Memory B cell (primary cell): ENCODE data around the gene PRKRA.
"Not testable (repeated sequence)": the region's sequence is repeated elsewhere in the genome, so short reads cannot be mapped to it uniquely, and the experiment has no call there.

Source experiments
- ATAC-seq: fragments of 150-1000 bp; cut with Tn5 transposase; 2 replicates; pipeline ENCODE4 v1.10.0; 2021; ENCODE audit warnings: low read depth, mild to moderate bottlenecking, moderate library complexity
- DNase-seq, 2 donors: peaks; one replicate each; pipeline ENCODE4 v3.0.0; 2022; ENCODE audit warnings: low spot score in 2 of 2
- H3K27ac Mint-ChIP-seq: one replicate; pipeline ENCODE4 v1.8.0; 2022; ENCODE audit warnings: mild to moderate bottlenecking, moderate library complexity, mixed read lengths
- H3K27me3 Mint-ChIP-seq: one replicate; pipeline ENCODE4 v1.8.0; 2022; ENCODE audit warnings: mixed read lengths
- H3K36me3 Mint-ChIP-seq: one replicate; pipeline ENCODE4 v1.8.0; 2022; ENCODE audit warnings: mild to moderate bottlenecking, mixed read lengths
- H3K4me1 Mint-ChIP-seq: one replicate; pipeline ENCODE4 v1.8.0; 2022; ENCODE audit warnings: mixed read lengths
- H3K4me3 Mint-ChIP-seq: one replicate; pipeline ENCODE4 v1.8.0; 2022; ENCODE audit warnings: mild to moderate bottlenecking, moderate library complexity, mixed read lengths
- H3K9me3 Mint-ChIP-seq: one replicate; pipeline ENCODE4 v1.8.0; 2022; ENCODE audit warnings: mixed read lengths

The PRKRA gene

DNA sequence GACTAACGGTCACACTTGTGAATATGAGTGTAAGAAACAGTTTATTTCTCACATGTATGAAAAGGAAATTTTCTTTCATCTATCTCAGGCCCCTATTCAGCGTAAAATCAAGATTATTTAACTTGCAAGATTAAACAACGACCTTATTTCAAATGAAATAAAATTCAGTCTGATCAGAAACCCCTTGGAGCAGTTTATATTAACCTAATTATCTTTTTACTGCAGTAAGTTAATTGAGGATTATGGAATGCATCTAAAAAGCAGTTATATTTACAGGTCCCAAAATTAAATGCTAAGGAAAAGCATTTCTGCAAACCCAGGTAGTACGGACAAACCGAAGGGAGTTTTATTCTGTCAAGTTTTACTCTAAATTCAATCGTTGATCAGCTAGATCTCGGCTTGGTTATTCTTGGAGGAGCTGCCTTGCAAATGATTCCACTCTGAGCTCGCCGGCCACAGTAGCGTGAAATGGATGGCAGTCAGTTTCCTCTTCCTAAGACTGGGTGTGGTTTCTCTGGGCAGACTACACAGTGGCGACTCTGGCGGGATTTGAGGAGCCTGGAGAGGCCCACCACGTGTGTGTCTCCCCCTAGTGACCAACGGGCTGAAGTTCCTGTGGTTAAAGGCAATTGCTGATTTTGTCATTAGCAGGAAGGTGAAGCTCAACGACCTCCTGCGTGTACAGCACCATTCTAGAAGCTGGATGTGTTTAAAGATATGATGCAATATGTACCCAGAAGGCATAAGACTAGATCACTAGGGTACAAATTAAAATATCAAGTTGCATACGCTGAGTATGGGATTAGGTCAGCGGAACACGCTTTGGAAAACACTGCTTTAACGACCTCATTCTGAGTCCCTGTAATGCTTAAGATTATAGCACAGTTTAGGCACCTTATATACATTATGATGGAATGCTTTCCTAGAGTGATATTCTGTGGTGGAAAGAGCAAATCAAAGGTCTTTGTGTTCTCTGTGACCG is 36.4 kb downstream of the PRKRA start:
- peaks cover 14% of the 10 kb centered on the region for H3K4me1 Mint-ChIP-seq
- H3K27me3 Mint-ChIP-seq = no peaks in the 10 kb centered on the region
- H3K9me3 Mint-ChIP-seq = no peaks in the 10 kb centered on the region
- no peaks in the 10 kb centered on the region for H3K36me3 Mint-ChIP-seq
- peak overlapping the region; percentile 94 for H3K4me3 Mint-ChIP-seq
- H3K27ac Mint-ChIP-seq = peak overlapping the region; percentile 95
- DNase-seq (peak; percentile 67), ATAC-seq (peak; percentile 63)

DNA sequence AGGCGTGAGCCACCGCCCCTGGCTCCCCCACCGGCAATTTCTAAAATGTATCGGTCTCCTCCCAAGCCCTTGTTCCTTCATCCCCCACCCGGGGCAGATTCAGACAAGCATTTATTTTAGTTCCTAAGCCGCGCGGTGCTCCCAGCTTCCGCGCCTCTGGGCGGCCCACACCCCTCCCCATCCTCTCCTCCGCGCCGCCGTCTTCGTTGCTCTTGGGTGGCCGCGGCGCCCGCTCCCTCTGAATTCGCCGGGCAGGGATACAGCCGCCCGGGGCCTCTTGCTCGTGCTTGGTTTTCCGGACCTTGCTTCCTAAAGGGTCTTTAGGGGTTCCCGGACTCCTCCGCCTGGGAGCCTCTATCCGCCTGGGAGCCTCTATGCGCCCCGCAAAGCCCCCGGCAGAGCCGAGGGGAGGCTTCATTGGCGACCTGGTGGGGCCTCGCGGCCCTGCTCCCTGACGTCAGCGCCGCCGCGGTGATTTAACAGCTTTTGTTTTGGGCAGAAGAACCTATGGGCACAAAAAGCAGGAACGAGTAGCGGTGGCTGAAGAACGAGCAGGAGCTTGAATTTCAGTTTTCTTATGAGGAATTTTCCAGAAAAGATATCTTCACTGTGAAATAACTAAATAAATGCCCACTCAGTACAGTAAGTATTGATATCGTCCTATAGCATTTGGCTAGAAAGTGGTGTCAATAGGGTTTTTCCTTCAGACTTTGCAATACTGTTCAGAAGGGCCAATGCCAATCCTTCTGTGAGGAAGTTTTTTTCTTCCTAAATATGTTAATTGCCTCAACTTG is 37.3 kb downstream of the PRKRA start:
- H3K9me3 Mint-ChIP-seq = no peaks in the 10 kb centered on the region
- no peaks in the 10 kb centered on the region for H3K36me3 Mint-ChIP-seq
- H3K4me1 Mint-ChIP-seq = peaks cover 14% of the 10 kb centered on the region
- H3K27me3 Mint-ChIP-seq = no peaks in the 10 kb centered on the region
- H3K4me3 Mint-ChIP-seq = peak overlapping the region; percentile 94
- DNase-seq (peak; percentile 61 to 76), ATAC-seq (peak; percentile 84)
- peak overlapping the region; percentile 95 for H3K27ac Mint-ChIP-seq

DNA sequence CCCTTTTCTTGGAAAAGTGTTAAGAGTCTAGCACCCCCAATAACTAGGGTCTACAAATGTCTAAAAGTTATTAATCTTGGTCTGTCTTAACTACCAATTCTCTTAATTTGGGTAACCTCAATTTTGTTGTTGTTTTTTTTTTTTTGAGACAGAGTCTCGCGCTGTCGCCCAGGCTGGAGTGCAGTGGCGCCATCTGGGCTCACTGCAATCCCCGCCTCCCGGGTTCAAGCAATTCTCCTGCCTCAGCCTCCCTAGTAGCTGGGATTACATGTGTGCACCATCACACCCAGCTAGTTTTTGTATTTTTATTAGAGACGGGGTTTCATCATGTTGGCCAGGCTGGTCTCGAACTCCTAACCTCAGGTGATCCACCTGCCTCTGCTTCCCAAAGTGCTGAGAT is 38.5 kb downstream of the PRKRA start:
- not testable (repeated sequence) for ATAC-seq, H3K4me3 Mint-ChIP-seq, H3K9me3 Mint-ChIP-seq, H3K36me3 Mint-ChIP-seq, DNase-seq, H3K27me3 Mint-ChIP-seq
- Mint-ChIP-seq H3K27ac (peak overlapping the region; percentile 95), H3K4me1 (peaks cover 14% of the 10 kb centered on the region)

GRCh38 chr2:178412047-178412446 is 38.9 kb downstream of the PRKRA start:
- Mint-ChIP-seq H3K27me3 (no peaks in the 10 kb centered on the region), H3K4me3 (no peak overlapping the region), H3K4me1 (peaks cover 14% of the 10 kb centered on the region), H3K9me3 (no peaks in the 10 kb centered on the region), H3K27ac (no peak overlapping the region), H3K36me3 (no peaks in the 10 kb centered on the region)
- ATAC-seq (no peak), DNase-seq (no peak)

DNA sequence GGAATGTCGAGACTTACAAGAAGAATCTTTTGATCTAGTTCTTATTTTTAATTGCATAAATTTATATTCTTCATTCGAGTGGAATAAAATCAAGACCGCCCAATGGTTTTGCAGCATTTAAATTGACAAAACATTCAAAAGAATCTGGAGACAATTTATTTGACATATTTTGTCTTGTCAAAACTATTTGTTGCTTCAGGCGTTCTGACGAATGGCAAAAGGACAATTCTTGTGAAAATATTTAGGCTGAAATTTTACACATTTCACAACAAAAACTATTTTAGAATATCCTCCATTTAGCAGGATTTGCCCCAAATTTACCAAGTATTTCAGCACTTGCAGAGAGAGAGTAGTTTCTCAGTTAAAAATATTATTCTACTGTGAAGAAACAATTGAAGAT is 41.7 kb downstream of the PRKRA start:
- no peak for ATAC-seq
- Mint-ChIP-seq H3K27me3 (no peaks in the 10 kb centered on the region), H3K4me3 (no peak overlapping the region), H3K27ac (no peak overlapping the region), H3K9me3 (no peaks in the 10 kb centered on the region), H3K4me1 (peaks cover 8% of the 10 kb centered on the region), H3K36me3 (no peaks in the 10 kb centered on the region)
- DNase-seq = no peak

GRCh38 chr2:178404368-178404767 is 46.6 kb downstream of the PRKRA start:
- Mint-ChIP-seq H3K36me3 (no peaks in the 10 kb centered on the region), H3K4me1 (peaks cover 7% of the 10 kb centered on the region), H3K9me3 (no peaks in the 10 kb centered on the region), H3K27ac (no peak overlapping the region), H3K27me3 (no peaks in the 10 kb centered on the region), H3K4me3 (no peak overlapping the region)
- no peak for DNase-seq
- no peak for ATAC-seq

GRCh38 chr2:178403671-178404306 is 47.2 kb downstream of the PRKRA start:
- H3K27ac Mint-ChIP-seq = no peak overlapping the region
- H3K4me3 Mint-ChIP-seq = no peak overlapping the region
- H3K36me3 Mint-ChIP-seq = no peaks in the 10 kb centered on the region

GRCh38 chr2:178401994-178402437 is 49.0 kb downstream of the PRKRA start:
- H3K27ac Mint-ChIP-seq = no peak overlapping the region
- H3K4me3 Mint-ChIP-seq = no peak overlapping the region
- peaks cover 7% of the 10 kb centered on the region for H3K4me1 Mint-ChIP-seq
- H3K27me3 Mint-ChIP-seq = no peaks in the 10 kb centered on the region
- no peaks in the 10 kb centered on the region for H3K36me3 Mint-ChIP-seq
- DNase-seq (no peak), ATAC-seq (no peak)
- no peaks in the 10 kb centered on the region for H3K9me3 Mint-ChIP-seq

More at GRCh38 chr2:178403671-178404306, 47.2 kb downstream of the PRKRA start:
- H3K4me1 Mint-ChIP-seq = peaks cover 7% of the 10 kb centered on the region
- DNase-seq = no peak
- H3K27me3 Mint-ChIP-seq = no peaks in the 10 kb centered on the region
- ATAC-seq = no peak
- H3K9me3 Mint-ChIP-seq = no peaks in the 10 kb centered on the region

DNA sequence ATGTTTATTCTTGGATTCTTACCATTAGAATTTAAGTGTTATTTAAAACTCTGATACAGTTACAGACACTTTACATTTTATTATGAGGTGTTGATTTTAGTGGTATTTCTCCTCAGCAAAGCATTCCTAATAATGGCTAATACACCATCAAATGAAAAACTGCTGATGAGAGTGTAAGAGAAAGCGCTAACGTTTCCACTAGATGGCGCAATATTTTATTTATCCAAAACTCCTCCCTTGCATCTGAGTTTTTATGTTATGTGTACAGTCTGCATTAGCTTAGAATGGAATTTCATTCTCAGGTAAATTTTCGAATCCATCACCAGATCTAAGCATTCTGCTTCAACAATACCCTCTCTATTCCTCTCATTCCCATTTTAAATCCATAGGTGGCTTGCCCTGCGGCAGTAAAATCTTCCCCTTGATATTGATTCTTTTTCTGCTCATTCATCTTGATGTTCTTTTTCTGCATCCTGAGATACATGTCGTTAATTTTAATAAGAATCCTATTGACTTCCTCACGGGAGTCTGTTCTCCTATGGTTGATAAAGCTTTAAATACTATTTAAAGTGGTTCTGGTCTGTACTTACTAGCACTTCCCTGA is 53.9 kb downstream of the PRKRA start:
- DNase-seq (peak in 1 of 2 donors; percentile 13), ATAC-seq (peak; percentile 58)
- no peaks in the 10 kb centered on the region for H3K27me3 Mint-ChIP-seq
- H3K27ac Mint-ChIP-seq = no peak overlapping the region
- H3K4me1 Mint-ChIP-seq = no peaks in the 10 kb centered on the region
- no peaks in the 10 kb centered on the region for H3K36me3 Mint-ChIP-seq
- H3K4me3 Mint-ChIP-seq = no peak overlapping the region
- no peaks in the 10 kb centered on the region for H3K9me3 Mint-ChIP-seq

DNA sequence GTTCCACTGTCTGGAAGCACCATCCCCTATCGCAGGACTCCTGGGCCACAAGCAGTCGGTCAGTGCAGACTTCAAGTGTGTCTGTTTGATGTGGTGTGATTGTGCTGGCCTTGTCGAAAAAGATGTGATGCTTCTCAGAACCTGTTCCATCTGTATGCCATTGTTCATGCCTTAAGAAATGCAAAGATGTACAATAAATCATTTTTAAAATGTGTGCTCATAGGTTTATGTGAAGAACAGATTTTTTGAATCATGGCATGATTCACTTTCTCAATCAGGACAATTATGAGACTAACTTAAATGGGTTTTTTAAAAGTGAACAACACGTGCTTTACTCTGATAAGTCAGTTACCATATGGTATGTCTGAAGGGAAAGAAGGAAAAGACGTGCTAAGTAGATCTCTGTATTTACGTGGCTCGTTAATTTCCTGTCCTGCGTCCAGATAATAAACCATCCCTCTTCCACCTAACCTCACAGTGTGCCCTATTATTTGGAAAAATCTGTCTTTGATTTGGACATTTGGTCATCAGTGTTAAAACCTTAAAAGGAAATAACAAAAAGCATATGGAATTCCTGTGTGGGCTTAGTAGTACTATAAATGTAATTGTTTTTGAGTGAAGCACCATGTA is 54.9 kb downstream of the PRKRA start:
- Mint-ChIP-seq H3K9me3 (no peaks in the 10 kb centered on the region), H3K27me3 (no peaks in the 10 kb centered on the region), H3K27ac (no peak overlapping the region), H3K4me3 (no peak overlapping the region), H3K36me3 (no peaks in the 10 kb centered on the region), H3K4me1 (no peaks in the 10 kb centered on the region)
- ATAC-seq = no peak
- DNase-seq = no peak

DNA sequence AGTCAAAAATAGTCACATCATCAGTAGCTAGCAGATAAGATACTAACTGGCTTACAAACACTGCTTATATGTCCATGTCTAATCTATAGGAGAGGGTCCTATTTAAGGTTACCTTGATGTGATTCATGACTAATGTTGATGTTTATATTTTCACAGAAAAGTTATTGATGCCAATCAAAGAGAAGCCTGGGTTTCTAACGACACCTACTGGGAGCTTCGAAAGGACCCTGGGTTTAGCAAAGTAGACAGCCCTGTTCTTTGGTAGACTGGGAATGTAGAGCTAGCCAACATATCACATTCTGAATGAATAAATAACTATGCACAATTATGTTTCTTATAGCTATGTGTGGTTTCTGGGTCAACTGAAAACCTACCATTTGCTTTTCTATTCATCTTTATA is 55.7 kb downstream of the PRKRA start:
- no peaks in the 10 kb centered on the region for H3K4me1 Mint-ChIP-seq
- no peak overlapping the region for H3K27ac Mint-ChIP-seq
- H3K4me3 Mint-ChIP-seq = no peak overlapping the region
- DNase-seq (no peak), ATAC-seq (no peak)
- H3K9me3 Mint-ChIP-seq = no peaks in the 10 kb centered on the region
- H3K36me3 Mint-ChIP-seq = no peaks in the 10 kb centered on the region
- H3K27me3 Mint-ChIP-seq = no peaks in the 10 kb centered on the region

DNA sequence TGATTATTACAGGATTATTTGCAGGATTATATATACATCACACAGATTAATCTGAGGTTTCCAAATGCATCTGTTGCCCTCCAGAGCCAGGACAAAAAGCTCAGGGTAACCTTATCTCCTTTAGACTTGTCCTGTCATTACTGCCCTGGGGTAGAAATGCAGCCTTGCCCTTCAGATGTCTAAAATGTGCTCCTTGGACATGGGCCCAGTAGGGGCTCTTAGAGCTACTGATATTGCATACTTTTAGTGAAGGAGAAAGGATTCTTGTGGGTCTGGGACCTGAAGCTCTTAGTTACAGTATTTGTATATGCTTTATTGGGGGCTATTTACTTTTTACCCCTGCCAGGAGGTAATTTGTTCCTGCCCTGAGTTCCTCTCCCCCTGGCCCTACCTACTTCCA is 56.1 kb downstream of the PRKRA start:
- Mint-ChIP-seq H3K27me3 (no peaks in the 10 kb centered on the region), H3K4me1 (no peaks in the 10 kb centered on the region), H3K9me3 (no peaks in the 10 kb centered on the region), H3K36me3 (no peaks in the 10 kb centered on the region), H3K4me3 (no peak overlapping the region), H3K27ac (no peak overlapping the region)
- ATAC-seq (no peak), DNase-seq (no peak)

DNA sequence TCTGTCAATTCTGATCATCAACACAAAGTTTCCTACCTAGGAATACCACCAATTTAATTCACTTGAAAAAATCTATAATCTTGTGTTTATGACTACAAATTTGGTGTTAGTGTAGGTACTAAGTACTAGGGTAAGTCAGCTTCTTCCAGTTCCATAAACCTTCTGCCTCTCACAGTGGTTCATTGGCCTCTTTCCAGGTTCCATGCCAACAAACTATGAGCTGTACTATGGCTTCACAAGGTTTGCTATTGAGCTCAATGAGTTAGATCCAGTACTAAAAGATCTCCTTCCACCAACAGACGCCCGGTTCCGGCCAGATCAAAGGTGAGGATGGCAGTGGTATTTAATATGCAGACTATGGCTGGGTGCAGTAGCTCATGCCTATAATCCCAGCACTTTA is 58.8 kb downstream of the PRKRA start:
- H3K27ac Mint-ChIP-seq = no peak overlapping the region
- H3K9me3 Mint-ChIP-seq = no peaks in the 10 kb centered on the region
- H3K4me3 Mint-ChIP-seq = no peak overlapping the region
- peaks cover 5% of the 10 kb centered on the region for H3K27me3 Mint-ChIP-seq
- no peak for DNase-seq
- no peak for ATAC-seq
- H3K36me3 Mint-ChIP-seq = no peaks in the 10 kb centered on the region
- H3K4me1 Mint-ChIP-seq = no peaks in the 10 kb centered on the region
